NK-92 (cell line): ENCODE data around the gene CADM1.

ENCODE experiments used
- DNase-seq: peaks from one replicate; lab custom pipeline; 2025; ENCODE audit not compliant: unreplicated experiment; lab: John Stamatoyannopoulos, UW

CADM1 gene

GRCh38 chr11:115161876-115162275, 342.3 kb downstream of the CADM1 start:
- DNase-seq = no peak

- DNase-seq = no peak
Measured at GRCh38 chr11:115159207-115159606, 345.0 kb downstream of the CADM1 start.

GRCh38 chr11:115158053-115158452, 346.2 kb downstream of the CADM1 start:
- DNase-seq = no peak

DNA sequence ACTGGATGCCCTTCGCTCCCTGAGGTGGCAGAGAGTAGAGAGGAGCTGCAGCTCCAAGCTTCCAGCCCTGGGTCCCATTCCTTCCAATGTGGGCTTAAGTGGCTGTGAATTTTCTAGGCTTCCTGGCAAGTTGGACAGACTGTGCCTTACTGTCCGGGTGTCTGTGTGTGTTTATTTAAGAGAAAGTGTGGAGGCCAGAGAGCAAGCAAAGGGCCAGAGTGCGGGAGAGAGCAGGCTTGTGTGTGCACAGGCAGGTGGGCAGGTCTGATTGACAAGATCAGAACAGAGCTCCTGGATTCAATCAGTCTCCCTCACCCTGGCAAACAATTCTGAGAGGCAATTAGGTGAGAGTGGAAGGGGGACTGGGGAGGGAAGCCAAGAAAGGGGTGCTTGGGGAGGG, 347.0 kb downstream of the CADM1 start:
- no peak for DNase-seq

- no peak for DNase-seq
Measured at GRCh38 chr11:115155978-115156377, 348.2 kb downstream of the CADM1 start.

GRCh38 chr11:115155320-115155719, 348.9 kb downstream of the CADM1 start:
- DNase-seq = no peak

- DNase-seq = no peak
Measured at GRCh38 chr11:115154355-115154736, 349.9 kb downstream of the CADM1 start.

- no peak for DNase-seq
Measured at GRCh38 chr11:115153731-115154354, 350.4 kb downstream of the CADM1 start.

GRCh38 chr11:115153135-115153534, 351.1 kb downstream of the CADM1 start:
- DNase-seq = no peak

DNA sequence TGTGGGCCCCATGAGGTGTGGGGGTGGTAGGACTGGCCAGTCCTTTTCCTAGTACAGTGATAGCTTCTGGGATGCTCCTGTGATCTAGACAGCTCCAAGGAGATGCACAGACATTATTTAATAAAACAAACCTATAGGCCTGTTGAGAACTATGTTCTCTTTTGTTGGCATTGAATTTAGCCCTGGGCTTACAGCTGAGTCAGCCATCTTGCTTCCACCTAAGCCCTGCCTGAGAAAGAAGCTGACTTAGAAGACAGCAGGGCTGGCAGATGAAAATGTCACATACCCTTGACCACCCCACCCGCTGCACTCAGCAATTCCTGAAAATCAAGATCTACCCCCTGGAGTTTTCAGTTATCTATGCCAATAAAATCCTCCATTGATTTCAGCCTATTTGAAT, 353.2 kb downstream of the CADM1 start:
- no peak for DNase-seq

GRCh38 chr11:115148691-115149090, 355.5 kb downstream of the CADM1 start:
- no peak for DNase-seq

- DNase-seq = no peak
Measured at GRCh38 chr11:115148101-115148500, 356.1 kb downstream of the CADM1 start.

DNA sequence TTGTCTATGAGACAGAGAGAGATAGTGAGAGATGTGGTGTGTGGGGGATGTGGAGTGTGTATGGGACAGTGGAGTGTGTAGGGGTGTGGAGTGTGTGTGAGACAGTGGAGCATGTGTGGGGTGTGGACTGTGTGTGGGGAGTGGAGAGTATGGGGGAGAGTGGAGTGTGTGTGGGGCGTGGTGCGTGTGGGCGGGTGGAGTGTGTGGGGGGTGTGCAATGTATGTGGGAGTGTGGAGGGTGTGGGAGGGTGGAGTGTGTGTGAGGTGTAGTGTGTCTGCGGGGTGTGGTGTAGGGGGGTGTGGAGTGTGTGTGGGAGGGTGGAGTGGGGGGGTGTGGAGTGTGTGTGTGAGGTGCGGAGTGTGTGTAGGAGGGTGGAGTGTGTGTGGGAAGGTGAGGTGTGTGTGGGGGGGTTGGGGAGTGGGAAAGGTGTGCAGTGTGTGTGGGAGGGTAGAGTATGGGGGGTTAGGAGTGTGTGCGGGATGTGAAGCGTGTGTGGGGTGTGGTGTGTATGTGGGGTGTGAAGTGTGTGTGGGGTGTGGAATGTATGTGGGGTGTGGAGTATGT, 356.9 kb downstream of the CADM1 start:
- no peak for DNase-seq

- DNase-seq = no peak
Measured at GRCh38 chr11:115146425-115146824, 357.8 kb downstream of the CADM1 start.

DNA sequence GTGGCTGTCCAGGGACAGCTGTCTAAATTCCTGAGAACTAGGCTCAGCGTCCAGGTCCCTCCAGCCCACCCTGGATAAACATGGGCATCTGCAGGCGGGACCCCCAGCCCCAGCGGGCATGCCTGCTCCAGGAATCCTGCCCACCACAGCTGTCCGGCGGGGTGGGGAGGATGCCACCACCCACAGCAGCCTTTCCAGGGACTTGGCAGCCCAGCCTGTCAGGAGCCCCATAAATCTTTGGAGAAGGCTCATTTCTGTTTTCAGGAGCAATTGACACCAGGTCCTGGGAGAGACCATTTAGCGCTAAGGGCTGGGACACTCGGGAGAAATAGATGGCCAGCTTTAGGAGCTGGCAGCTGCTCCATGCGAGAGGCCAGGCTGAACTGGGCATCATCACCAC, 358.9 kb downstream of the CADM1 start:
- no peak for DNase-seq

- no peak for DNase-seq
Measured at GRCh38 chr11:115144914-115145313, 359.3 kb downstream of the CADM1 start.

DNA sequence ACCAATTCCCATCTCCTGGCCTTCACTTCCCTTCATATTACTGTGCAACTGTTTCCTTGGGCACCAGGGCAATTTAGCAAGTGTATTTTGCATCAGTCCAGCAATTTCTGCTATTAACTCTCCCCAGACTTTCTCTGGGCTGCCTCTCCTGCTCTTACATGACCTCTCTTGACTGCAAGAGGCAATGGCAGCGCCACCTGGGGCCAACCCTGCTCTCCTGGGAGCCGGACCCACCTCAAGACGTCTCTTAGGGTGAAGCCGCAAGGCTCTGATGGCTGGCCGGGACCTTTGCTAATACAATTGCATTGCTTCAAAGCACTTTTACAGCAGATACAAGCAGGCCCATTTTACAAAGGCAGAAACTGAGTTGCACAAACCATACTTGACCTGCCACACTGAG, 360.2 kb downstream of the CADM1 start:
- no peak for DNase-seq

GRCh38 chr11:115141231-115142114, 362.7 kb downstream of the CADM1 start:
- DNase-seq = no peak

DNA sequence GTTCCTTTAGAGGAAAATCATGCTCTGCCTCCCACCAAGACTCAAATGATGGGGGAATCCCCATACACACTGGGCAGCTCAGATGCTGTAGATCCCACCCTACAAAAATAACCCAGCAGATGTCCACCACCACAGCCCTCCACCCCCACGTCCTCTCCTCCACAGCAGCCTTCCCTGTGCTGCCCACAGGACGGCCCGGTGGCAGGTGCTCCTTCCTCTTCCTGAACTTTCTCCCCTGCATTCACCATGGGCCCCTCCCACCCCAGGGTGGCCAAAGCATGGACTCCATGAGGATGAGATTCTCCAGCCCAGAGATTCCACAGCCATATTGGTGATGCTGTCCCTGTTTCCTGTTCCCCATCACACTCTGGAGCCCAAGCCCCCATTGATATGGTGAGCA, 368.3 kb downstream of the CADM1 start:
- DNase-seq = no peak

DNA sequence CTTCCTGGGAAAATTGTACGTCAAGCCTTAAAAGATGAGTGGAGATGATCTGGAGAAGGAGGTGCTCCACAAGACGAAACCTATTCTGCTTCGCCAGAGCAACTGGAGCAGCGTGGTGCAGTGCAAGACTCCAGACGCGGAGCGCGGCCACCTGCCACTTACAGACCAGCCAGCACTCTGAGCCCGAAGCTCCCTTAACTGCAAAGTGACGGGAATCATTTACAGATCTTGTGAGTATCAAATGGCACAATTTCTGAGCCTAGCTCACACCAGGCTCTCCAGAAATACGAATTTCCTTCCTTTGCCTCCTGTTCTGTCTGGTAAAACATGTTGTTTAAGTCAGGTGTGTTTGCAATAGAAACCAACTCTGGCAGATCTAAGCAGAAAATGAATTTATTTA, 369.3 kb downstream of the CADM1 start:
- no peak for DNase-seq

- no peak for DNase-seq
Measured at GRCh38 chr11:115133475-115134209, 370.6 kb downstream of the CADM1 start.
